ENCODE results near the gene POLR2E. TPM values are rescaled to one million over a fixed set of nuclear protein-coding genes. Genes with fewer than 3 reads are reported as not detected.

Gene POLR2E
- total and polyA plus RNA-seq, 9 of the 15 experiments (the other 6 are each of a cell fraction or from before 2014, with no cell fraction given) = 3.4 to 413 (median 244) TPM

- TF ChIP-seq GTF2B (IDR thresholded peaks at IDR 0.05; ENCODE audit: extremely low read depth, insufficient read length) = no peak
- no peak for TF ChIP-seq FOXK1 (CRISPR knock-in tag; IDR thresholded peaks at IDR 0.05; ENCODE audit: borderline replicate concordance)
- TF ChIP-seq NR0B1 (IDR thresholded peaks at IDR 0.05; ENCODE audit: partially characterized antibody) = no peak
- TF ChIP-seq MAFF (IDR thresholded peaks at IDR 0.05; ENCODE audit: low read length) = no peak
- no peak for TF ChIP-seq ZC3H4 (CRISPR knock-in tag; IDR thresholded peaks at IDR 0.05; ENCODE audit: borderline replicate concordance)
- no peak for TF ChIP-seq CBX8 (IDR thresholded peaks at IDR 0.05; ENCODE audit: borderline replicate concordance, extremely low read depth, low read depth, low read length, poor library complexity, severe bottlenecking)
- peak; percentile 30; the same call in 1 of the 2 replicates for TF ChIP-seq CXXC5 (CRISPR knock-in tag; IDR thresholded peaks at IDR 0.05)
- no peak for TF ChIP-seq MCM5 (IDR thresholded peaks at IDR 0.05; ENCODE audit: low read depth)
- TF ChIP-seq BRD4 (IDR thresholded peaks at IDR 0.05) = no peak
- TF ChIP-seq HDAC3 (IDR thresholded peaks at IDR 0.05; ENCODE audit: borderline replicate concordance, partially characterized antibody) = no peak
- TF ChIP-seq POLR2G (IDR thresholded peaks at IDR 0.05; ENCODE audit: low read depth, low read length) = peak; percentile 58
- no peak for TF ChIP-seq SAFB2 (IDR thresholded peaks at IDR 0.05; ENCODE audit: borderline replicate concordance, low read depth, low read length, severe bottlenecking)
- TF ChIP-seq ZBTB40 (IDR thresholded peaks at IDR 0.05) = peak; percentile 66
- TF ChIP-seq ZBTB40 (CRISPR knock-in tag; IDR thresholded peaks at IDR 0.05) = no peak
These were observed 36.8 kb upstream of the POLR2E start (continued) for GRCh38 chr19:1131718-1132551.

Data from K562 (cell line).